H1 (cell line): ENCODE measurements around the gene RNF224. TPM values are rescaled to one million over a fixed set of nuclear protein-coding genes. Genes with fewer than 3 reads are reported as not detected.

Source experiments
- JUND ChIP-seq: IDR thresholded peaks from 2 replicates; pipeline ENCODE4 v1.6.1; 2011; ENCODE audit warnings: mild to moderate bottlenecking, improper control_type of control experiment, low read length
- POU5F1 ChIP-seq: IDR thresholded peaks from 2 replicates; pipeline ENCODE4 v1.6.1; 2011; ENCODE audit warnings: low read depth, mild to moderate bottlenecking, low read length, moderate library complexity
- RNF2 ChIP-seq: fragments of 200-900, 300-1000 bp; sonication (generic); IDR thresholded peaks from 2 replicates; pipeline ENCODE4 v1.7.1; 2016; ENCODE audit warnings: borderline replicate concordance, low read depth, mild to moderate bottlenecking, antibody characterized with exemption, low read length; ENCODE audit not compliant: poor library complexity, severe bottlenecking; ENCODE audit errors: missing control alignments
- YY1 ChIP-seq: IDR thresholded peaks from 2 replicates; pipeline ENCODE4 v1.6.1; 2011; ENCODE audit warnings: low read depth, mild to moderate bottlenecking, low read length
- polyA plus RNA-seq, 7 experiments: library from polyadenylated mRNA; depleted of rRNA in 3 of 7; stranded (reverse) in 5 of 7; unstranded in 2 of 7; fragments of >200 nt in 5 of 7; fragments of 200-250 nt in 2 of 7; gene quantifications; 1 replicate in 5 of 7; 2 replicates in 1 of 7; 4 replicates in 1 of 7; pipeline versions ENCODE4 v1.2.1 to v1.2.3, GENCODE V29; 2011 to 2013; ENCODE audit warnings: missing spikeins in 2 of 7, mixed read lengths in 2 of 7
- total RNA-seq: library from RNA; stranded (reverse); fragmentation: NEBNext Ultra II Directional; extraction: Animal tissue kit (Norgen Biotek cat#: 25700); gene quantifications from 2 replicates; pipeline ENCODE4 v1.2.1, GENCODE V29; 2021
- TF ChIP-seq, protein P1 (sequence below): IDR thresholded peaks from 2 replicates; pipeline ENCODE4 v1.6.1; 2012; ENCODE audit warnings: low read length, inconsistent platforms

RNF224 gene
- total and polyA plus RNA-seq, 2 of the 8 experiments (the other 6 are each of a cell fraction or from before 2014, with no cell fraction given): 0.24 TPM; not detected in 1

DNA sequence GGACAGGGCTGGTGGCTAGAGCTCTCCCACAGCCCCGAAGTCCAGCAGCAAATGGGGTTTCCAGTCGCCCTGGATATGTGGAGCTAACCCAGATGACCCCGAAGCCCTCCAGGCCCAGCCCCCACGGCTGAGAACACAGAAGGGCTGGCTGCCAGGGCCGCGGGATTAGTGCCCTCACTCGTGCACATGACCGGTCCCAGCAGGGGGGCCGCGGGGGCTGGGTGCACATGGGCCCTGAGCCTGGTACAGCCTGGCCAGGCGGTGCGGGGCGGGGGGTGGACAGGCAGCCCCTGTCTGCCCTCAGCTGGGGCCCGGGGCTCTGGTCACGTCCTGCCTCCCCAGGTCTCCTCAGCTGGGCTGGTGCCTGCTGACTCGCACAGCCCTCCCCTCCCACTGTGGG lies 32.9 kb upstream of the RNF224 start (continued):
- TF ChIP-seq RNF2 (no peak), JUND (no peak), POU5F1 (no peak), YY1 (no peak)
- TF ChIP-seq, protein P1, sequence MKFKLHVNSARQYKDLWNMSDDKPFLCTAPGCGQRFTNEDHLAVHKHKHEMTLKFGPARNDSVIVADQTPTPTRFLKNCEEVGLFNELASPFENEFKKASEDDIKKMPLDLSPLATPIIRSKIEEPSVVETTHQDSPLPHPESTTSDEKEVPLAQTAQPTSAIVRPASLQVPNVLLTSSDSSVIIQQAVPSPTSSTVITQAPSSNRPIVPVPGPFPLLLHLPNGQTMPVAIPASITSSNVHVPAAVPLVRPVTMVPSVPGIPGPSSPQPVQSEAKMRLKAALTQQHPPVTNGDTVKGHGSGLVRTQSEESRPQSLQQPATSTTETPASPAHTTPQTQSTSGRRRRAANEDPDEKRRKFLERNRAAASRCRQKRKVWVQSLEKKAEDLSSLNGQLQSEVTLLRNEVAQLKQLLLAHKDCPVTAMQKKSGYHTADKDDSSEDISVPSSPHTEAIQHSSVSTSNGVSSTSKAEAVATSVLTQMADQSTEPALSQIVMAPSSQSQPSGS: no peak
- TF ChIP-seq, all 59 proteins: peak for 0
